ENCODE measurements around the gene AFAP1L2. TPM values are rescaled to one million over a fixed set of nuclear protein-coding genes. Genes with fewer than 3 reads are reported as not detected.
A peak's percentile ranks its signal among the peaks of the same experiment; 100 is the strongest.

The AFAP1L2 gene
- total RNA-seq, 1 experiment from 2014 or later, result 2.1 TPM

GRCh38 chr10:114370199-114370598, 34.1 kb downstream of the AFAP1L2 start:
- no peak overlapping the region for H3K4me3 ChIP-seq (ENCODE audit: insufficient read depth, low read depth, low read length)
- no peak for DNase-seq
- H3K36me3 ChIP-seq (replicated peaks; ENCODE audit: control insufficient read depth, insufficient read depth, low read length), result no peaks in the 10 kb centered on the region
- no peaks in the 10 kb centered on the region for H3K27me3 ChIP-seq (ENCODE audit: control insufficient read depth, insufficient read depth, low read length)

GRCh38 chr10:114368057-114368391, 36.3 kb downstream of the AFAP1L2 start:
- no peaks in the 10 kb centered on the region for H3K36me3 ChIP-seq (replicated peaks; ENCODE audit: control insufficient read depth, insufficient read depth, low read length)
- no peak for DNase-seq
- no peak overlapping the region for H3K4me3 ChIP-seq (ENCODE audit: insufficient read depth, low read depth, low read length)
- H3K27me3 ChIP-seq (ENCODE audit: control insufficient read depth, insufficient read depth, low read length), result no peaks in the 10 kb centered on the region

GRCh38 chr10:114367351-114368056, 36.8 kb downstream of the AFAP1L2 start:
- H3K4me3 ChIP-seq (ENCODE audit: insufficient read depth, low read depth, low read length), result no peak overlapping the region
- DNase-seq, result no peak

GRCh38 chr10:114364726-114365125, 39.6 kb downstream of the AFAP1L2 start:
- Histone ChIP-seq H3K4me3 (ENCODE audit: insufficient read depth, low read depth, low read length) (no peak overlapping the region), H3K27me3 (ENCODE audit: control insufficient read depth, insufficient read depth, low read length) (no peaks in the 10 kb centered on the region), H3K36me3 (replicated peaks; ENCODE audit: control insufficient read depth, insufficient read depth, low read length) (no peaks in the 10 kb centered on the region)
- DNase-seq, result no peak

More at GRCh38 chr10:114367351-114368056, 36.8 kb downstream of the AFAP1L2 start:
- H3K27me3 ChIP-seq (ENCODE audit: control insufficient read depth, insufficient read depth, low read length), result no peaks in the 10 kb centered on the region
- no peaks in the 10 kb centered on the region for H3K36me3 ChIP-seq (replicated peaks; ENCODE audit: control insufficient read depth, insufficient read depth, low read length)

- no peak for DNase-seq
- Histone ChIP-seq H3K4me3 (ENCODE audit: insufficient read depth, low read depth, low read length) (no peak overlapping the region), H3K27me3 (ENCODE audit: control insufficient read depth, insufficient read depth, low read length) (no peaks in the 10 kb centered on the region), H3K36me3 (replicated peaks; ENCODE audit: control insufficient read depth, insufficient read depth, low read length) (no peaks in the 10 kb centered on the region)
Observed at GRCh38 chr10:114363745-114364454, 40.4 kb downstream of the AFAP1L2 start.

GRCh38 chr10:114362826-114363355, 41.4 kb downstream of the AFAP1L2 start:
- no peaks in the 10 kb centered on the region for H3K27me3 ChIP-seq (ENCODE audit: control insufficient read depth, insufficient read depth, low read length)
- no peak for DNase-seq
- H3K36me3 ChIP-seq (replicated peaks; ENCODE audit: control insufficient read depth, insufficient read depth, low read length), result no peaks in the 10 kb centered on the region
- H3K4me3 ChIP-seq (ENCODE audit: insufficient read depth, low read depth, low read length), result no peak overlapping the region

- no peak for DNase-seq
- Histone ChIP-seq H3K36me3 (replicated peaks; ENCODE audit: control insufficient read depth, insufficient read depth, low read length) (no peaks in the 10 kb centered on the region), H3K4me3 (ENCODE audit: insufficient read depth, low read depth, low read length) (no peak overlapping the region), H3K27me3 (ENCODE audit: control insufficient read depth, insufficient read depth, low read length) (no peaks in the 10 kb centered on the region)
Observed at GRCh38 chr10:114359953-114360345, 44.4 kb downstream of the AFAP1L2 start.

- H3K36me3 ChIP-seq (replicated peaks; ENCODE audit: control insufficient read depth, insufficient read depth, low read length), result no peaks in the 10 kb centered on the region
- DNase-seq, result no peak
- H3K27me3 ChIP-seq (ENCODE audit: control insufficient read depth, insufficient read depth, low read length), result no peaks in the 10 kb centered on the region
- no peak overlapping the region for H3K4me3 ChIP-seq (ENCODE audit: insufficient read depth, low read depth, low read length)
Observed at GRCh38 chr10:114359041-114359952, 45.0 kb downstream of the AFAP1L2 start.

GRCh38 chr10:114357515-114357996, 46.7 kb downstream of the AFAP1L2 start:
- Histone ChIP-seq H3K36me3 (replicated peaks; ENCODE audit: control insufficient read depth, insufficient read depth, low read length) (no peaks in the 10 kb centered on the region), H3K27me3 (ENCODE audit: control insufficient read depth, insufficient read depth, low read length) (no peaks in the 10 kb centered on the region), H3K4me3 (ENCODE audit: insufficient read depth, low read depth, low read length) (no peak overlapping the region)
- no peak for DNase-seq

GRCh38 chr10:114356751-114357514, 47.4 kb downstream of the AFAP1L2 start:
- H3K27me3 ChIP-seq (ENCODE audit: control insufficient read depth, insufficient read depth, low read length), result no peaks in the 10 kb centered on the region
- H3K36me3 ChIP-seq (replicated peaks; ENCODE audit: control insufficient read depth, insufficient read depth, low read length), result no peaks in the 10 kb centered on the region
- no peak overlapping the region for H3K4me3 ChIP-seq (ENCODE audit: insufficient read depth, low read depth, low read length)
- DNase-seq, result no peak

- DNase-seq, result no peak
- Histone ChIP-seq H3K36me3 (replicated peaks; ENCODE audit: control insufficient read depth, insufficient read depth, low read length) (no peaks in the 10 kb centered on the region), H3K4me3 (ENCODE audit: insufficient read depth, low read depth, low read length) (no peak overlapping the region), H3K27me3 (ENCODE audit: control insufficient read depth, insufficient read depth, low read length) (no peaks in the 10 kb centered on the region)
Observed at GRCh38 chr10:114356126-114356525, 48.2 kb downstream of the AFAP1L2 start.

- no peaks in the 10 kb centered on the region for H3K36me3 ChIP-seq (replicated peaks; ENCODE audit: control insufficient read depth, insufficient read depth, low read length)
- H3K4me3 ChIP-seq (ENCODE audit: insufficient read depth, low read depth, low read length), result no peak overlapping the region
- no peak for DNase-seq
- no peaks in the 10 kb centered on the region for H3K27me3 ChIP-seq (ENCODE audit: control insufficient read depth, insufficient read depth, low read length)
Observed at GRCh38 chr10:114353383-114353782, 50.9 kb downstream of the AFAP1L2 start.

GRCh38 chr10:114352653-114353298, 51.5 kb downstream of the AFAP1L2 start:
- Histone ChIP-seq H3K4me3 (ENCODE audit: insufficient read depth, low read depth, low read length) (no peak overlapping the region), H3K27me3 (ENCODE audit: control insufficient read depth, insufficient read depth, low read length) (no peaks in the 10 kb centered on the region), H3K36me3 (replicated peaks; ENCODE audit: control insufficient read depth, insufficient read depth, low read length) (no peaks in the 10 kb centered on the region)
- peak; percentile 37 for DNase-seq

All from H7 (cell line).